Measurements from ENCODE around the gene TAS2R14.

Gene TAS2R14, protein sequence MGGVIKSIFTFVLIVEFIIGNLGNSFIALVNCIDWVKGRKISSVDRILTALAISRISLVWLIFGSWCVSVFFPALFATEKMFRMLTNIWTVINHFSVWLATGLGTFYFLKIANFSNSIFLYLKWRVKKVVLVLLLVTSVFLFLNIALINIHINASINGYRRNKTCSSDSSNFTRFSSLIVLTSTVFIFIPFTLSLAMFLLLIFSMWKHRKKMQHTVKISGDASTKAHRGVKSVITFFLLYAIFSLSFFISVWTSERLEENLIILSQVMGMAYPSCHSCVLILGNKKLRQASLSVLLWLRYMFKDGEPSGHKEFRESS

DNA sequence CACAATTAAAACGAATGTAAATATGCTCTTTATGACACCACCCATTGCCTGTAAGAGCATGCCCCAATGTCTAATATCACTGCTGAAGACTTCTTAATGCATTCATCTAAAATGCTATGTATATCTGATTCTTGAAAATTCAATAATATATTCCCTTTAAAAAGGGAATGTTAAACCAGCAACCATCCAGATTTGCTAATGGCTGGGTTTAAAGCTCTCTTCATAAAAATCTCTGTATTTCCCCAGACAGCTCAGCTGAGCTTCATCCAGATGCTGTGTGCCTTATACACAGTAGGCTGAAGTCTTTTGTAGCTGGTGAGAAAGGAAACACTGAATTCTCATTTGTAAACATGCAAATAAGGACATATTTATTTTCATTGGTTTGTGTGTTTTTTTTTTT lies at the start of gene TAS2R14:
Gene TAS2R14 (minus strand): TSS at position 101 of the 400 bp plus-strand sequence. CDS start 56 bp downstream, at position 45.
- DNase-seq = no peak

DNA sequence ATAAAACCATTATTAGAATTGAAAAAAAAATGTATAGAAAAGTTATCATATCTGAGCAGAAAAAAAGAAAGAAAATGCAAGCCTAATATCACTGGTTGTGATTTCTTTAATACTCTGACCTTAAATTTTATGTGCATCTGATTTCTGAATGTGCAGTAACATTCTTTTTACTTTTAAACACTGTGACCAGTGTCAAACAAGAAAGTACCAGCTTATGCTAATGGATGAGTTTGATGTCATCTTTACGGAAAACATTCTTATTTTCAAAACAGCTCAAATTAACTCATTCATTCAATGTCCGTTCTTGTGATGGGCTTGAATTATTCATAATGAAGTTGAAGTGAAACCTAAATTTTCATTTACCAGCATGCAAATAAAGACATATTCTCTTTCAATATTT lies 47.7 kb upstream of the TAS2R14 start, which contains the start of gene TAS2R50:
Gene TAS2R50 (minus strand): TSS at position 101 of the 400 bp plus-strand sequence. CDS start 52 bp downstream, at position 49.
- DNase-seq = no peak

DNA sequence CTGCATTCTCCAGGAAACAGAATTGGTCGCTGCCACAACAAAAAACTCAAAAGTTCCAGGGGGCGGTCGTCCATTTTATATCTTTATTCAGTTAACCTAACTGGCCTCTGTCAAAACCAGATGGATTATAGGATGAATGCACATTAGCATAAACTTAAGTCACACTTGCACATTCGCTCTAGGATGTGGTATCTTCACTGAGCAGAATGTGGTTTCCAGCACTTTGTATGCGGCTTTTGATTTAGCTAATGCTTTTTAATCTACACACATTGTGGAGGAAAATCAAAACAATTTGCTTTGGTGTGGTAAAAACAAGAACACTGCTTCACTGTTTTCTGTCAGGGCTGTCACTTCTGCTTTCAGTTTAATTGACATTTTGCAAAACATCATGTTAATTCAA lies 43.2 kb upstream of the TAS2R14 start:
- no peak for DNase-seq

DNA sequence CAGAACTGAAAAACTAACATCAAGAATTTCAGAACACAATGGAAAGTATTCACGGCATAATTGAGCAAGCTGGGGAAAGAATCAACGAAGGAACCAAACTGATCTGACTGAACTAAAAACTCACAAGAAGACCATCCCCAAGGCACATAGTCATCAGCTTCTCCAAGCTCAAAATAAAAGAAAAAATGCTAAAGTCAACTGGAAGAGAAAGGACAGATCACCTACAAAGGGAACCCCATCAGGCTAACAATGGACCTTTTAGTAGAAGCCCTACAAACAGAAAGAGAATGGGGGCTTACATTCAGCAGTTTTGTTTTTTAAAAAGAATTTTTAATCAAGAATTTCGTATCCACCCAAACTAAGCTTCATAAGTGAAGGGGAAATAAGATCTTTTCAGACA lies 35.9 kb upstream of the TAS2R14 start:
- DNase-seq = no peak

DNA sequence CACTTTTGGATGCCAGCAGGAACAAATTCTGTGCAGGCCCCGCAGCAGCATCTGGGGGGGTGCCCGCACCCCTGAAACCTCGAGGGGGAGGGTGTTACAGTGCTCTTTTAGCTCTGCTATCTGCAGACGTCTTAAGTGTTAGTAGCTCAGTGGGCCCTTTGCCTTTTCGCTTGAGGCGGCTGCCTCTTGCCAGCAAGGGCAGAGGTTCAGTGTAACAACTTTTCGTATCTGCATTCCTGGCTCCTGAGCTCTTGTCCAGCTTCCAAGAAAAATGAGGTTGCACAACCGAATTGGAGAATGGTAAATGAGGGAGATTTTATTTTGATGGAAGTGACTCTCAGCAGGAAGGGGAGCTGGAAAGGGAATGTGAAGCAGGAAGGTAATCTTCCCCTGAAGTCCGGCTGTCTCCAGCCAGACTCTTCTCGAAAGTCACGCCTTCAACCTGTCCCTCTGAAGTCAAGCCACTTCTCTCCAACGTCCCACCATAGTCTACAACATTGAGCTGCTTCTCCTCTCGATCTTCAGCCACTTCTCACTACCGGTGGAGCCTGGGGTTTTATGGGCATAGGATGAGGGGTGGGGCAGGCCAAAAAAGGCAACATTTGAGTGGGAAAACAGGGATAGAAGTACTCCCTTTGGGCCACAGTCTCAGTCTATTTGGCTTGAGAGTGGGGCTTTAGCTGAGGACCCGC lies 29.8 kb upstream of the TAS2R14 start:
- no peak for DNase-seq

DNA sequence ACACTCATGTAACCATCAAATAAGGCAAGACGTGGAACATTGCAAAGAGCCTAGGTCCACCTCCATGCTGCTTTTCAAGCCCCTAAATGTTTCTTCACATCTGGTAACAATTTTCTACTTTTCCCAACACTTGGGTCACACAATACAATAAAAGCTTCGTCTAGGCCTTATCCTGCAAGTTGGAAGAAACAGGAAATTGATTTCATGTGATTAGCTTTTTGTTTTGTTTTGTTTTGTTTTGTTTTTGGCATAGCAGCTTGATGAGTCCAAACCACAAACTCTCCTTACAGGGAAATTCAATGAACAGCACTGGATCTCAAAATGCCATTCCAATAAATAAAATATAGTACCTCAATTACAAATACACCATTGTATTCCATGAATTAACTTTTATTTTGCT lies 28.3 kb upstream of the TAS2R14 start:
- no peak for DNase-seq

DNA sequence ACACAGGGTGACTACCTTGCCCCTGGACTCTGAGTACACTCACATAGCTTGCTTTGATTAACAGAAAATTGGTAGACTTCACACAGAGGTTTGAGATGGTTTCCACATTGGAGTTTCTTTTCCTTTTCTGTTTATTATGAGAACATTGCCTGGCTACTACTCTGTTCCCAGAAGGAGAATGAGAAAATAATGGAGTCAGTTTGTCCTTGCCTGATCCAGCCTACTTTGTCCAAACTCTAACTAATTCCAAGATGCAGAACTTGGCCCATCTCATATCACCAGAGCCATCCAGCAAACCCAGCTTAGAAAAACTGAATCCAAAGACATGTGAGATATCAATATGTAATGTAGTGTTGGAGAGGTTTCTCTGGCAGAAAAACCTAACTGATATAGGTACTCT lies 27.3 kb upstream of the TAS2R14 start:
- DNase-seq = no peak

DNA sequence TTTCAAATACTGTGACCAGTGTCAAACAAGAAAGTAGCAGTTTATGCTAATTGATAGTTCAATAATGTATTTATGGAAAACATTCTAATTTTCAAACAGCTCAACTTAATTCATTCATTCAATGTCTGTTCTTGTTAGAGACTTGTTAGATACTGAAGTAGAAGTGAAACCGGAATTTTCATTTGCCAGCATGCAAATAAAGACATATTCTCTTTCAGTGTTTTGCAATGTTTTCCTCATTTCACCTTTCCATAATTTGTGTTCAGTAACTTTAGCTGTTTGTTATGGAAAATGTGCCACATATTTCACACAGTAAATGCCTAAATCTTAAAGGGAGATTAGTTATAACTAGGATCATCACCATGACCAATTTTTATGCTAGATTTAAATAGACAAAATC lies 26.4 kb upstream of the TAS2R14 start:
- no peak for DNase-seq

DNA sequence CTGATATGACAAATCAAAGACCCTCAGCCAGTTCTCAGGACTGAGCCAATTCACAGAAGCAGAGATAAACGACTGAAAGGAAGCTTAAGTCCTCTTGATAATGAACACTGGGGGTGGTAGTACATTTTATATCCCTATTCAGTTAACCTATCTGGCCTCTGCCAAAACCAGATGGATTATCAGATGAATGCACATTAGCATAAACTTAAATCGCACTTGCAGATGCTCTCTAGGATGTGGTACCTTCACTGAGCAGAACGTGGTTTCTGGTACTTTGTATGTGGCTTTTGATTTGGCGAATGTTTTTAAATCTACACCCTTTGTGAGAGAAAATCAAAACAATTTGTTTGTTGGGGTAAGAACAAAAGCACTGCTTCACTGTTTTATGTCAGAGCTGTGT lies 21.1 kb upstream of the TAS2R14 start:
- no peak for DNase-seq

DNA sequence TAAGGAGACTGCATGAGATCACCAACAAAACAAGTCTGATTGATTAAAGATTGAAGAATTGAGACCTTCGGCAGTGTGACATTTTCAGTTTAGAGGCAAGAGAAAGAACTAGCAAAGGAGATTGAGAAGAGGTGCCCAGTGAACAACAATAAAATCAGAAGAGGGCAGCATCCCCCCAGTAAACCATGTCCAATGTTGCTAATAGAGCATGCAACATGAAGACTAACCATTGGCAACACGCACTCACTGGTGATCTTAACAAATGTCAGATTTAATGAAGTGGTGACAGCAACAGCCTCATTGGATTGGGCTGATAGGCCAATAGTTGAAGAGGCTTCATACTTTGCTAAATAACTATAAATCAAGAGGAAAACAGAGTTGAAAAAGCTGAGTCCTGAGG lies 20.7 kb upstream of the TAS2R14 start:
- DNase-seq = no peak

DNA sequence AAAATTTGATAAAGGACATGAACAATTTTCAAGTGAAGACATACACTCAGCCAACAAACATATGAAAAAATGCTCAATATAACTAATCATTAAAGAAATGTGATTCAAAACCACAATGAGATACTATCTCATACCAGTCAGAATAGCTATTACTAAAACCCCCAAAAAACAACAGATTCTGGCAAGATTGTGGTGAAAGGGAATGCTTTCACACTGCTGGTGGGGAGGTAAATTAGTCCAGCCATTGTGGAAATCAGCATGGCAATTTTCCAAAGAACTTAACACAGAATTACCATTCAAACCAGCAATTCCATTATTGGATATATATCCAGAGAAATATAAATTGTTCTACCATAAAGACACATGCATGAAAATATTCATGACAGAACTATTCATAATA lies 18.7 kb upstream of the TAS2R14 start:
- no peak for DNase-seq

DNA sequence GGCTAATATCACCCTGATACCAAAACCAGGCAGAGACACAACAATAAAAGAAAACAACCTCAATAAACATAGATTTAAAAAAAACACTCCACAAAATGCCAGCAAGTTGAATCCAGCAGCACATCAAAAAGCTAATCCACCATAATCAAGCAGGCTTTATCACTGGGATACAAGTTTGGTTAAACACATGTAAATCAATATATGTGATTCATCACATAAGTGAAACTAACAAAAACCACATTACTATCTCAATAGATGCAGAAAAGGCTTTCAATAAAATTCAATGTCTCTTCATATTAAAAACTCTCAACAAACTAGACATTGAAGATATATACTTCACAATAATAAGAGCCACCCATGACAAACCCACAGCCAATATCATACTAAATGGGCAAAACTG lies 17.0 kb upstream of the TAS2R14 start:
- no peak for DNase-seq

DNA sequence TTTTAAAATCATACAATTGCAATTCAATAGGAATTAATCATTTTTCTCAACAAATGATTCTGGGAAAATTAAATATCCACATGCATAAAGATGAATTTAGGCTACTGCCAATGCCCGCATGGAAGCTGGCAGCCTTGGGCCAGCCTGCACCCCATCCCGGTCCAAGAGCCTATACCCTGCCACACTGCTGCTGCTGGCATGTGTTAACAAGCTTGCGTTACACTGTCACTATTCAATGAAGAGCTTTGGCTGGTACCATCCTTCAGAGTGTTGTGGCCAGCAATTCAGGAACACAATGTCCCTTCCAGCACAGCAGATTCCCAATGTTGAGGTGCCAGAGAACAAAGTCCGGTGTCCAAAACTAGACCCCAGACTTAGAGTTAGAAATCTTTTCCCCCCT lies 13.6 kb upstream of the TAS2R14 start:
- DNase-seq = no peak

DNA sequence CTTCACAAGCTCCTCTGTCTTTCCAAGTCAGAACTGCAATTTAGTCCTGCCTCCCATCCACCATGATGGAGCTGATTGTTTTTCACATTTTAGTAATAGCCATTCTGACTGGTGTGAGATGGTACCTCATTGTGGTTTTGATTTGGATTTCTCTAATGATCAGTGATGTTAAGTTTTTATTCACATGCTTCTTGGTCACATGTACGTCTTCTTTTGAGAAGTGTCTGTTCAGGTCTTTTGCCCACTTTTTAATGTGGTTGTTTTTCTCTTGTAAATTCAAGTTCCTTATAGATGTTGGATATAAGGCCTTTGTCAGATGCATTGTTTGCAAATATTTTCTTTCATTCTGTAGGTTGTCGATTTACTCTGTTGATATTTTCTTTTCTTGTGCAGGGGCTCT lies 4.1 kb upstream of the TAS2R14 start:
- DNase-seq = no peak

DNA sequence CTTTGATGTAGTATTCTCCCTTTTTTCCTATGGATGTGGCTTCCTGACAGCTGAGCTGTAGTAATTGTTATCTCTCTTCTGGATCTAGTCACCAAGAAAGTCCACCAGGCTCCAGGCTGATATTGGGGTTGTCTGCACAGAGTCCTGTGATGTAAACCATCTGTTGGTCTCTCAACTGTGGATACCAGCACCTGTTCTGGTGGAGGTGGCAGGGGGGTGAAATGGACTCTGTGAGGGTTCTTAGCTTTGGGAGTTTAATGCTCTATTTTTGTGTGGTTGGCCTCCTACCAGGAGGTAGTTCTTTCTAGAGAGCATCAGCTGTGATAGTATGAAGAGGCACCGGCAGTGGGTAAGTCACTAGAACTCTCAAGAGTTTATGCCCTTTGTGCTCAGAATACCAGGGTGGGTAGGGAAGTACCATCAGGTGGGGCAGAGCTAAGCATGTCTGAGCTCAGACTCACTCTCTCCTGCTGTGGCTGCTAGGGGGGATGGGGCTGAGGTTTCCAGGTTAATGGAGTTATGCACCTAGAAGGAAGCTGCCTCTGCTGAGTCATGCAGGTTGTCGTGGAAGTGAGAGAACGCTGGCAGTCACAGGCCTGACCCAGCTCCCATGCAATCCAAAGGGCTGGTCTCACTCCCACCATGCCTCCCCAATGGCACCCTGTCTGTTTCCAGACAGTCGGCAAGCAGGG lies 3.0 kb upstream of the TAS2R14 start:
- DNase-seq = no peak

DNA sequence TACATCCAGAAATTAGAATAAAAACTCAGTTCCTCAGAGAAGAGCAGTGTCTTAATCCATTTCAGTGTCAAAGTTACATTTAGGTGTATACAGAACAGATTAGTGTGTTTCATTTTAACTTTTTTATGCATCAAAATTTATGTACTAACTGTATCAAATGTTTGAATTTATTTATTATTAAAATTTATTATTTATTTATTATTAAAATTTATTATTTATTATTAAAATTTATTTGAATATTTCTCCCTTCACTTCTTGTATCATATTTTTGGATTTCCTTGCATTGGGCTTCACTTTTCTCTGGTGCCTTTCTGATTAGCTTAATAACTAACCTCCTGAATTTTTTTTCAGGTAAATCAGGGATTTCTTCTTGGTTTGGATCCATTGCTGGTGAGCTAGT lies 2.3 kb upstream of the TAS2R14 start:
- DNase-seq = no peak

DNA sequence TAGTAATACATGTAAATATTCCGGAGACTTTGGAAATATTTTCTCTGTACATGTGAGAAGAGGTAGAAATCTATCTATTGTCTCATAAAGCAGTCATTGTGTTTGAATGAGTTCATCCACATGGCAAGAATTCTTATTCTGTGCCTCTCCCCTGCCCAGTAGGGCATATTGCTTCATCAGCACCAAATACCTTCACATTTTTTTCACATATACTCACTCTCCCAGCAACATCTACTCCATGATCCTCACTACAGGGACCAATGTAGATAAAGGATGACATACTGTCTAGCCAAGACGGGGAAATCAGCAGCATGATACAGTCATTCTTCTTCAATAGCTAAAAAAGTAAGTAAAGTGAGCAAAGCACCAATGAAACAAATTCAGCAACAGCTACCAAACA lies 1.3 kb upstream of the TAS2R14 start:
- no peak for DNase-seq

DNA sequence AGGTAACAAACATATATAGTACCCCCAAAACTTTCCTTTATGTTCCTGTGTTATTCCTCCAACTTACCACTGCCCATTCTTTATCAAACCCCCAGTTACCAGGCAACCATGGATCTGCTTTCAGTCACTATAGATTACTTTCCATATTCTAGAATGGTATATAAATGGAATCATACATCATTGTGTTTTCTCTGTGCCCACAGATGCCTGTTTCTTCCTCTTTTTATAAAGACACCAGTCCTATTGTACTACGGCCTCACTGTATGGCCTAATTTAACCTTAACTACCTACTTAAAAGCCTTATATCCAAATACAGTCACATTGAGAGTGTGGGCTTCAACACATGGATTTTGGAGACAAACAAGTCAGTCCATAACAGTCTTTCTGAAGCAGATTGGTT lies 2.6 kb downstream of the TAS2R14 start:
- DNase-seq = no peak

DNA sequence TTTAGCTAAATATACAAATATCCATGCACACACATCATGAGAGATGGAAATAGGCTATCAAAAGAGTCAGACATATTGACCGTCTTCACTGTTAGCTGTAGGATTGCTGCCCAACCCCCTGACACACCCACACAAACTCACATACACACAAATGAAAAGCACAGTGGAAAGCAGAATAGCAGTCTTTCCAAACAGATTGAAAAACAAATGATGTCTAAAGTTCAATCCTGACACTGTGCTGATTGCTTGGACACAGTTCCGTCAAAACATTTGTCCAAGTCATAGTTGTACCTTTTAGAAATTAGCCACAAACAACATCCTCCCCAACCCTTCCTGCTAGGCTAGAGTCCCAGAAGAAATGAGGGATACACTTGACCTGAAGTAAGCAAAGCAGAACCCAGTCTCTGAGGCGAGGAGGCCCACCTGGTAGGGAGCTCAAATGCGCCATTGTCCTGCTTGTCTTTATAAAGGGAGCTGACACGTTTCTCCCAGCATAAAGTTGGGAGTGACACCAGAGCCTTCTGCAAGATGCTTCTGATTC lies 10.2 kb downstream of the TAS2R14 start, which contains the start of gene PRH2:
Gene PRH2 (plus strand): TSS at position 491 of the 541 bp plus-strand sequence. CDS start 38 bp downstream, at position 529.
- no peak for DNase-seq

DNA sequence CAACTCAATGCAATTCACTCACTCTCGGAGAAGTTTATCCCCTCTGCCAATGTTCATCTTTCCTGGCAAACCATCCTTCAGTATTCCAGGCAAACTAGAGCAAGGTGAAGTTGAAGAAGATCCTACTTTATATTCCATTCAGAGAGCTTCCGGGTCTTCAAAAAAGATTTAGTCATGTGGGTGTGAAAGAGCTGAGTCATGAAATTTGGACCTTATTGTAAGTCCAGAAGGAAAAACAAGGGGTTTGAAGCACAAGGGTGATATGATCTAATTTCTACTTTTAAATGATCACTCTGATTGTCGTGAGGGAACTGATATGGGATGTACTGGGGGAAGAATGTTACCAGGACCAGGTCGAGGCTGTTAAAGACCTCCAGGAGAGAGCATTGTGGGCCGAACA lies 12.8 kb downstream of the TAS2R14 start:
- no peak for DNase-seq

DNA sequence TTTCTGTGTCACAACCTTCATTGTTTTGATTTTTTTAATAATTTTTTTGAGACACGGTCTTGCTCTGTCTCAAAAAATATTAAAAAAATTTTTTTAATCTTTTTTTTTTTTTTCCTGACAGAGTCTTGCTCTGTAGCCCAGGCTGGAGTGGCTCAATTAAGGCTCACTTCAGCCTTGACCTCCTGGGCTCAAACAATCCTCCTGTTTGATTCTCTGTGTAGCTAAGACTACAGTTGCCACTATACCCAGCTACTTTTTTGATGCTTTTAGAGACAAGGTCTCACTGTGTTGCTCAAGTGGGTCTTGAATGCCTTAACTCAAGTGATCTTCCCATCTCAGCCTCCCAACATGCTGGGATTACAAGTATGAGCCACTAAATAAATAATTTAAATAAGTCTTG lies 19.3 kb downstream of the TAS2R14 start:
- DNase-seq = no peak

DNA sequence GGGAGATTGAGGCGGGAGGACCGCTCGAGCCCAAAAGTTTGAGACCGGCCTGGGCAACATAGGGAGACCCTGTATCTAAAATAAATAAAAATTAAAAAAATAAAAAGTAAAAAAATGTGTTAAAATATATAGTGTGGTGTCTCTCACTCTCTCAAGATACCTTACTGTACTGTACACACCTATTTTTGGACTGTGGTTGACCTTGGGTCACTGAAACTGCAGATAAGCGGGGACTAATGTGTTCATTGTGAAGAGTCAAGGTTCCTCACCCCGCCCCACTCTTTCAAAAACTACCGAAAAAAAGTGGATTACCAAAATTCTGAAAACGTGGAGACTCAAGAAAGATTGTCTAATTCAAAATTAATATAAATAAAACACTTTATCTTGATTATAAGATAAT lies 28.7 kb downstream of the TAS2R14 start:
- no peak for DNase-seq

DNA sequence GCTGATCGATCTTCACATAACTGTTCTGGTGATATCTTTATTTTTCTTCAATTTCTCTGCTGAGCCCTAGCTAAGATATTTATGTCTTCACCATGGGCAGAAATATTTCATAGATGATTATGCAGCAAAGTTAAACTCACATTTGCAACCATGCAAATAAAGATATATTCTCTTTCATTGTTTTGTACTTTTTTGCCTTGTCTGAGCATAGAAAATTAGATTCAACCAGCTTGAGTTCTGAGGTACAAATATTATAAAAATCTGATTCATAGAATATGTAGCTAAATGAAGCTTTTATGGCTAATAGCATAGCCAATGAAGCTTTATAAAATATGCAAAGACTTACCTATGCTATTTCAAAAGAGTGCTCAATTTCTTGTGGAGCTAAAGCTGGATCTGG lies 29.6 kb downstream of the TAS2R14 start, which contains the start of gene TAS2R13:
Gene TAS2R13 (minus strand): TSS at position 101 of the 400 bp plus-strand sequence. CDS start 264 bp downstream, outside the sequence.
- DNase-seq = no peak

Measured in activated CD4-positive, alpha-beta T cell treated with anti-CD3 and anti-CD28 coated beads for 4 hours (primary cell).